GM23338 (cell line): ENCODE data around the gene RAB40C. TPM values are rescaled to one million over a fixed set of nuclear protein-coding genes. Genes with fewer than 3 reads are reported as not detected.
A peak's percentile ranks its signal among the peaks of the same experiment; 100 is the strongest.

Experiments
- ATAC-seq: fragments of 200-7000 bp; cut with Tn5 transposase; 3 replicates; pipeline ENCODE4 v1.9.1; 2020
- DNase-seq: peaks from one replicate; pipeline ENCODE4 v3.0.0-alpha.2; 2015; ENCODE audit warnings: low spot score
- H2AFZ ChIP-seq: fragments of 200-600 bp; sonication (generic); 2 replicates; pipeline ENCODE4 v1.8.0; 2016; ENCODE audit warnings: antibody characterized with exemption, mild to moderate bottlenecking, moderate library complexity
- H3F3A ChIP-seq: fragments of 200-600 bp; sonication (generic); replicated peaks from 2 replicates; pipeline ENCODE4 v1.8.0; 2017; ENCODE audit warnings: antibody characterized with exemption, mixed run types, low read depth
- H3K27ac ChIP-seq: fragments of 200-600 bp; sonication (generic); 2 replicates; pipeline ENCODE4 v1.6.1; 2016; ENCODE audit warnings: low read depth
- H3K27me3 ChIP-seq: fragments of 200-600 bp; sonication (generic); 2 replicates; pipeline ENCODE4 v1.8.0; 2016; ENCODE audit warnings: mild to moderate bottlenecking, mixed run types, moderate library complexity; ENCODE audit not compliant: insufficient read depth
- H3K36me3 ChIP-seq: fragments of 200-600 bp; sonication (generic); 2 replicates; pipeline ENCODE4 v1.8.0; 2016; ENCODE audit warnings: mild to moderate bottlenecking; ENCODE audit not compliant: insufficient read depth
- H3K4me1 ChIP-seq: fragments of 200-600 bp; sonication (generic); 2 replicates; pipeline ENCODE4 v1.8.0; 2016; ENCODE audit warnings: mild to moderate bottlenecking, moderate library complexity; ENCODE audit not compliant: insufficient read depth
- H3K4me2 ChIP-seq: fragments of 200-600 bp; sonication (generic); 2 replicates; pipeline ENCODE4 v1.7.1; 2017; ENCODE audit warnings: mixed run types
- H3K4me3 ChIP-seq: fragments of 200-600 bp; sonication (generic); 2 replicates; pipeline ENCODE4 v1.6.1; 2016; ENCODE audit warnings: mixed run types
- H3K79me2 ChIP-seq: fragments of 200-600 bp; sonication (generic); replicated peaks from 2 replicates; pipeline ENCODE4 v1.8.0; 2017; ENCODE audit warnings: mild to moderate bottlenecking; ENCODE audit not compliant: insufficient read depth
- H3K9me2 ChIP-seq: fragments of 200-600 bp; sonication (generic); 2 replicates; pipeline ENCODE4 v1.8.0; 2017; ENCODE audit not compliant: insufficient read depth
- H4K20me1 ChIP-seq: fragments of 200-600 bp; sonication (generic); replicated peaks from 2 replicates; pipeline ENCODE4 v1.8.0; 2017; ENCODE audit warnings: mild to moderate bottlenecking; ENCODE audit not compliant: insufficient read depth
- H3K27ac Mint-ChIP-seq: 2 replicates; pipeline ENCODE4 v1.8.0; 2020; ENCODE audit warnings: inconsistent platforms, mild to moderate bottlenecking, moderate library complexity, mixed read lengths
- H3K27me3 Mint-ChIP-seq: 3 replicates; pipeline ENCODE4 v1.8.0; 2022; ENCODE audit warnings: low read depth, mild to moderate bottlenecking, moderate library complexity, mixed read lengths, inconsistent platforms; ENCODE audit not compliant: insufficient read depth, poor library complexity
- H3K36me3 Mint-ChIP-seq: 3 replicates; pipeline ENCODE4 v1.8.0; 2021; ENCODE audit warnings: low read depth, mild to moderate bottlenecking, inconsistent platforms, moderate library complexity, mixed read lengths
- H3K4me1 Mint-ChIP-seq: 3 replicates; pipeline ENCODE4 v1.8.0; 2020; ENCODE audit warnings: mild to moderate bottlenecking, inconsistent platforms, mixed read lengths
- H3K4me3 Mint-ChIP-seq: 3 replicates; pipeline ENCODE4 v1.8.0; 2021; ENCODE audit warnings: moderate library complexity, mild to moderate bottlenecking, inconsistent platforms, mixed read lengths
- H3K9me3 Mint-ChIP-seq: 3 replicates; pipeline ENCODE4 v1.8.0; 2020; ENCODE audit warnings: moderate library complexity, mild to moderate bottlenecking, inconsistent platforms, mixed read lengths
- EZH2 ChIP-seq: fragments of 200-600 bp; sonication (generic); IDR thresholded peaks from one replicate; pipeline ENCODE4 v1.8.0; 2017; ENCODE audit warnings: antibody characterized with exemption, mild to moderate bottlenecking, low read depth; ENCODE audit not compliant: unreplicated experiment
- EZH2phosphoT487 ChIP-seq: fragments of 200-600 bp; sonication (generic); IDR thresholded peaks from one replicate; pipeline ENCODE4 v1.8.1; 2018; ENCODE audit warnings: antibody characterized with exemption; ENCODE audit not compliant: unreplicated experiment
- JUNB ChIP-seq: IDR thresholded peaks from one replicate; pipeline ENCODE4 v1.6.1; 2016; ENCODE audit warnings: antibody characterized with exemption; ENCODE audit not compliant: unreplicated experiment
- NANOG ChIP-seq: IDR thresholded peaks from 2 replicates; pipeline ENCODE4 v1.6.1; 2016; ENCODE audit warnings: antibody characterized with exemption, borderline replicate concordance
- POLR2AphosphoS5 ChIP-seq: IDR thresholded peaks from 2 replicates; pipeline ENCODE4 v1.6.1; 2016; ENCODE audit warnings: antibody characterized with exemption, low read depth
- ZNF114 ChIP-seq: fragments of 250-450 bp; sonication (Bioruptor Pico); IDR thresholded peaks from 2 replicates; pipeline ENCODE4 v1.5.0; 2020; ENCODE audit warnings: mild to moderate bottlenecking, moderate library complexity
- polyA plus RNA-seq: library from polyadenylated mRNA; unstranded; fragments of >200 nt; fragmentation: Nextera tagmentation; extraction: Ambion mirVana; gene quantifications from 2 replicates; pipeline ENCODE4 v1.2.1, GENCODE V29; 2016
- total RNA-seq: library from RNA; depleted of rRNA; stranded (reverse); fragments of >200 nt; shearing (Covaris generic); gene quantifications from 2 replicates; pipeline ENCODE4 v1.2.3, GENCODE V29; 2014
- TF ChIP-seq, protein P1 (sequence below): IDR thresholded peaks from one replicate; pipeline ENCODE4 v1.6.1; 2018; ENCODE audit warnings: antibody characterized with exemption; ENCODE audit not compliant: unreplicated experiment
- TF ChIP-seq, protein P2 (sequence below), 2 experiments: fragments of 200-600 bp in 1 of 2; sonication (generic) in 1 of 2; conservative IDR thresholded peaks; 2 replicates each; pipeline versions ENCODE4 v1.5.1 to v1.6.1; 2016 to 2017; ENCODE audit warnings: antibody characterized with exemption in 2 of 2, low read depth in 2 of 2, mild to moderate bottlenecking in 2 of 2, moderate library complexity in 1 of 2
- TF ChIP-seq, protein P3 (sequence below): fragments of 250-450 bp; sonication (Bioruptor Pico); IDR thresholded peaks from 2 replicates; pipeline ENCODE4 v1.5.0; 2020; ENCODE audit warnings: mild to moderate bottlenecking, moderate library complexity
- TF ChIP-seq, protein P4 (sequence below): IDR thresholded peaks from 2 replicates; pipeline ENCODE4 v1.6.1; 2016; ENCODE audit warnings: antibody characterized with exemption

RAB40C gene
- total and polyA plus RNA-seq, 2 experiments from 2014 or later, result 11.2 to 24.6 TPM

DNA sequence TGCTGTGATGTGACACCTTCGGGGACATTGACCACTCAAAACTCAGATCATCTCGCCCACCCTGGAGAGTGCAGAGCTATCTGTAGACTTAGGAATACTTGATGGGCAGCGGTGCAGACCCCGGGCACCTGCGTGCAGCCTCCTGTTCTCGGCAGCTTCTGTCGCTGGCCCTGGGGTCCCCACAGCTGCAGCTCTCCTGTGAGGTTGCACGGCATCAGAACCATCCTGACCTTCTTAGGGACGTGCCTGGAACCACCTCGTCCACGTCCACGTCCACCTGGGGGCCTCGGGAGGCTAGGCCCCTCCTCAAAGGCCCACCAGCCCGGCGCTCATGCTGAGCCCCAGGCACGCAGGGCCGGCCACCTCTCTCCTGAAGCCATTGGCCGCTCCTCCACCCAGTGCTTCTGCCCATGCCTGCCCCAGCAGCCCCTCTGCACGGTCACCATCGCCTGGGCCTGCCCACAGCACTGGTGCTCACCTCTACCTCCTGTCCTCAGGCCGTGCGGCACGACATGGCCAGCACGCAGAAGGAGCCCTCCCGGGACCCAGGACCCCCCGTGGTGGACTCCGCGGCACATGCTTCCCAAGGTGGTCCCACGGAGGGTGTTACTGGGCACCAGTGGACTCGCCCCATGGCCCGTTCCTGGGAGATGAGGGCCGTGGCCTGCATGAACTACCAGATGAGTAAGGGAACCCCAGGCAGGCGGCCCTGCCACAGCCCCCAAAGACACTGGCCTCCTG, 38.6 kb downstream of the RAB40C start:
- Mint-ChIP-seq H3K4me1 (peaks cover 22% of the 10 kb centered on the region), H3K27ac (peak overlapping the region; percentile 77), H3K36me3 (no peaks in the 10 kb centered on the region; the same call in 2 of the 3 replicates), H3K4me3 (no peak overlapping the region), H3K27me3 (peaks cover 16% of the 10 kb centered on the region), H3K9me3 (no peaks in the 10 kb centered on the region)
- no peak for ATAC-seq
- Histone ChIP-seq H3K9me2 (no peaks in the 10 kb centered on the region), H4K20me1 (0 out of 2 replicates have a peak, but pooled peaks cover 6% of the 10 kb centered on the region), H3K27me3 (no peaks in the 10 kb centered on the region), H3K27ac (no peak overlapping the region), H3K79me2 (no peaks in the 10 kb centered on the region), H3K36me3 (no peaks in the 10 kb centered on the region), H3K4me1 (peaks cover 13% of the 10 kb centered on the region), H3F3A (0 out of 2 replicates have a peak, but pooled peaks cover 8% of the 10 kb centered on the region), H2AFZ (no peak overlapping the region), H3K4me3 (no peak overlapping the region), H3K4me2 (no peak overlapping the region)
- TF ChIP-seq JUNB, result no peak
- no peak for TF ChIP-seq POLR2AphosphoS5
- no peak for TF ChIP-seq EZH2phosphoT487
- no peak for TF ChIP-seq EZH2
- TF ChIP-seq NANOG, result no peak
- TF ChIP-seq, protein P1, sequence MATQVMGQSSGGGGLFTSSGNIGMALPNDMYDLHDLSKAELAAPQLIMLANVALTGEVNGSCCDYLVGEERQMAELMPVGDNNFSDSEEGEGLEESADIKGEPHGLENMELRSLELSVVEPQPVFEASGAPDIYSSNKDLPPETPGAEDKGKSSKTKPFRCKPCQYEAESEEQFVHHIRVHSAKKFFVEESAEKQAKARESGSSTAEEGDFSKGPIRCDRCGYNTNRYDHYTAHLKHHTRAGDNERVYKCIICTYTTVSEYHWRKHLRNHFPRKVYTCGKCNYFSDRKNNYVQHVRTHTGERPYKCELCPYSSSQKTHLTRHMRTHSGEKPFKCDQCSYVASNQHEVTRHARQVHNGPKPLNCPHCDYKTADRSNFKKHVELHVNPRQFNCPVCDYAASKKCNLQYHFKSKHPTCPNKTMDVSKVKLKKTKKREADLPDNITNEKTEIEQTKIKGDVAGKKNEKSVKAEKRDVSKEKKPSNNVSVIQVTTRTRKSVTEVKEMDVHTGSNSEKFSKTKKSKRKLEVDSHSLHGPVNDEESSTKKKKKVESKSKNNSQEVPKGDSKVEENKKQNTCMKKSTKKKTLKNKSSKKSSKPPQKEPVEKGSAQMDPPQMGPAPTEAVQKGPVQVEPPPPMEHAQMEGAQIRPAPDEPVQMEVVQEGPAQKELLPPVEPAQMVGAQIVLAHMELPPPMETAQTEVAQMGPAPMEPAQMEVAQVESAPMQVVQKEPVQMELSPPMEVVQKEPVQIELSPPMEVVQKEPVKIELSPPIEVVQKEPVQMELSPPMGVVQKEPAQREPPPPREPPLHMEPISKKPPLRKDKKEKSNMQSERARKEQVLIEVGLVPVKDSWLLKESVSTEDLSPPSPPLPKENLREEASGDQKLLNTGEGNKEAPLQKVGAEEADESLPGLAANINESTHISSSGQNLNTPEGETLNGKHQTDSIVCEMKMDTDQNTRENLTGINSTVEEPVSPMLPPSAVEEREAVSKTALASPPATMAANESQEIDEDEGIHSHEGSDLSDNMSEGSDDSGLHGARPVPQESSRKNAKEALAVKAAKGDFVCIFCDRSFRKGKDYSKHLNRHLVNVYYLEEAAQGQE, result no peak
- TF ChIP-seq, protein P2, sequence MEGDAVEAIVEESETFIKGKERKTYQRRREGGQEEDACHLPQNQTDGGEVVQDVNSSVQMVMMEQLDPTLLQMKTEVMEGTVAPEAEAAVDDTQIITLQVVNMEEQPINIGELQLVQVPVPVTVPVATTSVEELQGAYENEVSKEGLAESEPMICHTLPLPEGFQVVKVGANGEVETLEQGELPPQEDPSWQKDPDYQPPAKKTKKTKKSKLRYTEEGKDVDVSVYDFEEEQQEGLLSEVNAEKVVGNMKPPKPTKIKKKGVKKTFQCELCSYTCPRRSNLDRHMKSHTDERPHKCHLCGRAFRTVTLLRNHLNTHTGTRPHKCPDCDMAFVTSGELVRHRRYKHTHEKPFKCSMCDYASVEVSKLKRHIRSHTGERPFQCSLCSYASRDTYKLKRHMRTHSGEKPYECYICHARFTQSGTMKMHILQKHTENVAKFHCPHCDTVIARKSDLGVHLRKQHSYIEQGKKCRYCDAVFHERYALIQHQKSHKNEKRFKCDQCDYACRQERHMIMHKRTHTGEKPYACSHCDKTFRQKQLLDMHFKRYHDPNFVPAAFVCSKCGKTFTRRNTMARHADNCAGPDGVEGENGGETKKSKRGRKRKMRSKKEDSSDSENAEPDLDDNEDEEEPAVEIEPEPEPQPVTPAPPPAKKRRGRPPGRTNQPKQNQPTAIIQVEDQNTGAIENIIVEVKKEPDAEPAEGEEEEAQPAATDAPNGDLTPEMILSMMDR (conservative IDR thresholded peaks at IDR 0.05; ENCODE audit: low read depth in 2 of 2), result no peak
- no peak for TF ChIP-seq ZNF114 (CRISPR knock-in tag)
- TF ChIP-seq, protein P3, sequence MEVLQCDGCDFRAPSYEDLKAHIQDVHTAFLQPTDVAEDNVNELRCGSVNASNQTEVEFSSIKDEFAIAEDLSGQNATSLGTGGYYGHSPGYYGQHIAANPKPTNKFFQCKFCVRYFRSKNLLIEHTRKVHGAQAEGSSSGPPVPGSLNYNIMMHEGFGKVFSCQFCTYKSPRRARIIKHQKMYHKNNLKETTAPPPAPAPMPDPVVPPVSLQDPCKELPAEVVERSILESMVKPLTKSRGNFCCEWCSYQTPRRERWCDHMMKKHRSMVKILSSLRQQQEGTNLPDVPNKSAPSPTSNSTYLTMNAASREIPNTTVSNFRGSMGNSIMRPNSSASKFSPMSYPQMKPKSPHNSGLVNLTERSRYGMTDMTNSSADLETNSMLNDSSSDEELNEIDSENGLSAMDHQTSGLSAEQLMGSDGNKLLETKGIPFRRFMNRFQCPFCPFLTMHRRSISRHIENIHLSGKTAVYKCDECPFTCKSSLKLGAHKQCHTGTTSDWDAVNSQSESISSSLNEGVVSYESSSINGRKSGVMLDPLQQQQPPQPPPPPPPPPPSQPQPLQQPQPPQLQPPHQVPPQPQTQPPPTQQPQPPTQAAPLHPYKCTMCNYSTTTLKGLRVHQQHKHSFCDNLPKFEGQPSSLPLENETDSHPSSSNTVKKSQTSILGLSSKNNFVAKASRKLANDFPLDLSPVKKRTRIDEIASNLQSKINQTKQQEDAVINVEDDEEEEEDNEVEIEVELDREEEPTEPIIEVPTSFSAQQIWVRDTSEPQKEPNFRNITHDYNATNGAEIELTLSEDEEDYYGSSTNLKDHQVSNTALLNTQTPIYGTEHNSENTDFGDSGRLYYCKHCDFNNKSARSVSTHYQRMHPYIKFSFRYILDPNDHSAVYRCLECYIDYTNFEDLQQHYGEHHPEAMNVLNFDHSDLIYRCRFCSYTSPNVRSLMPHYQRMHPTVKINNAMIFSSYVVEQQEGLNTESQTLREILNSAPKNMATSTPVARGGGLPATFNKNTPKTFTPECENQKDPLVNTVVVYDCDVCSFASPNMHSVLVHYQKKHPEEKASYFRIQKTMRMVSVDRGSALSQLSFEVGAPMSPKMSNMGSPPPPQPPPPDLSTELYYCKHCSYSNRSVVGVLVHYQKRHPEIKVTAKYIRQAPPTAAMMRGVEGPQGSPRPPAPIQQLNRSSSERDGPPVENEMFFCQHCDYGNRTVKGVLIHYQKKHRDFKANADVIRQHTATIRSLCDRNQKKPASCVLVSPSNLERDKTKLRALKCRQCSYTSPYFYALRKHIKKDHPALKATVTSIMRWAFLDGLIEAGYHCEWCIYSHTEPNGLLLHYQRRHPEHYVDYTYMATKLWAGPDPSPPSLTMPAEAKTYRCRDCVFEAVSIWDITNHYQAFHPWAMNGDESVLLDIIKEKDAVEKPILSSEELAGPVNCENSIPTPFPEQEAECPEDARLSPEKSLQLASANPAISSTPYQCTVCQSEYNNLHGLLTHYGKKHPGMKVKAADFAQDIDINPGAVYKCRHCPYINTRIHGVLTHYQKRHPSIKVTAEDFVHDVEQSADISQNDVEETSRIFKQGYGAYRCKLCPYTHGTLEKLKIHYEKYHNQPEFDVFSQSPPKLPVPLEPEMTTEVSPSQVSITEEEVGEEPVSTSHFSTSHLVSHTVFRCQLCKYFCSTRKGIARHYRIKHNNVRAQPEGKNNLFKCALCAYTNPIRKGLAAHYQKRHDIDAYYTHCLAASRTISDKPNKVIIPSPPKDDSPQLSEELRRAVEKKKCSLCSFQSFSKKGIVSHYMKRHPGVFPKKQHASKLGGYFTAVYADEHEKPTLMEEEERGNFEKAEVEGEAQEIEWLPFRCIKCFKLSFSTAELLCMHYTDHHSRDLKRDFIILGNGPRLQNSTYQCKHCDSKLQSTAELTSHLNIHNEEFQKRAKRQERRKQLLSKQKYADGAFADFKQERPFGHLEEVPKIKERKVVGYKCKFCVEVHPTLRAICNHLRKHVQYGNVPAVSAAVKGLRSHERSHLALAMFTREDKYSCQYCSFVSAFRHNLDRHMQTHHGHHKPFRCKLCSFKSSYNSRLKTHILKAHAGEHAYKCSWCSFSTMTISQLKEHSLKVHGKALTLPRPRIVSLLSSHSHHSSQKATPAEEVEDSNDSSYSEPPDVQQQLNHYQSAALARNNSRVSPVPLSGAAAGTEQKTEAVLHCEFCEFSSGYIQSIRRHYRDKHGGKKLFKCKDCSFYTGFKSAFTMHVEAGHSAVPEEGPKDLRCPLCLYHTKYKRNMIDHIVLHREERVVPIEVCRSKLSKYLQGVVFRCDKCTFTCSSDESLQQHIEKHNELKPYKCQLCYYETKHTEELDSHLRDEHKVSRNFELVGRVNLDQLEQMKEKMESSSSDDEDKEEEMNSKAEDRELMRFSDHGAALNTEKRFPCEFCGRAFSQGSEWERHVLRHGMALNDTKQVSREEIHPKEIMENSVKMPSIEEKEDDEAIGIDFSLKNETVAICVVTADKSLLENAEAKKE (CRISPR knock-in tag), result no peak
- TF ChIP-seq, protein P4, sequence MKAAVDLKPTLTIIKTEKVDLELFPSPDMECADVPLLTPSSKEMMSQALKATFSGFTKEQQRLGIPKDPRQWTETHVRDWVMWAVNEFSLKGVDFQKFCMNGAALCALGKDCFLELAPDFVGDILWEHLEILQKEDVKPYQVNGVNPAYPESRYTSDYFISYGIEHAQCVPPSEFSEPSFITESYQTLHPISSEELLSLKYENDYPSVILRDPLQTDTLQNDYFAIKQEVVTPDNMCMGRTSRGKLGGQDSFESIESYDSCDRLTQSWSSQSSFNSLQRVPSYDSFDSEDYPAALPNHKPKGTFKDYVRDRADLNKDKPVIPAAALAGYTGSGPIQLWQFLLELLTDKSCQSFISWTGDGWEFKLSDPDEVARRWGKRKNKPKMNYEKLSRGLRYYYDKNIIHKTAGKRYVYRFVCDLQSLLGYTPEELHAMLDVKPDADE, result no peak
- DNase-seq, result no peak
